AG04449 (cell line): ENCODE data around the gene TBCK.

ENCODE experiments used
- CTCF ChIA-PET: fragments of 350-600 bp; formaldehyde crosslinking; extraction: SDS; loops from one replicate; lab custom pipeline; 2021; ENCODE audit warnings: antibody characterized with exemption; lab: Yijun Ruan, JAX
- POLR2A ChIA-PET: fragments of 400-600, 350-600 bp; formaldehyde crosslinking; extraction: SDS; loops from one replicate; lab custom pipeline; 2020; ENCODE audit warnings: antibody characterized with exemption, inconsistent platforms; lab: Yijun Ruan, JAX
- DNase-seq: peaks from one replicate; pipeline ENCODE4 v3.0.0-alpha.2; 2010; ENCODE audit warnings: low read depth, low spot score
- H3K4me3 ChIP-seq: 2 replicates; pipeline ENCODE4 v1.5.1; 2011; ENCODE audit warnings: low read depth, mild to moderate bottlenecking, control low read depth, low read length
- TF ChIP-seq, protein P1 (sequence below): IDR thresholded peaks from one replicate; pipeline ENCODE4 v1.5.1; 2011; ENCODE audit warnings: mild to moderate bottlenecking, moderate library complexity, low read length, control low read depth, inconsistent platforms; ENCODE audit not compliant: insufficient read depth; ENCODE audit errors: missing control alignments

TBCK gene

DNA sequence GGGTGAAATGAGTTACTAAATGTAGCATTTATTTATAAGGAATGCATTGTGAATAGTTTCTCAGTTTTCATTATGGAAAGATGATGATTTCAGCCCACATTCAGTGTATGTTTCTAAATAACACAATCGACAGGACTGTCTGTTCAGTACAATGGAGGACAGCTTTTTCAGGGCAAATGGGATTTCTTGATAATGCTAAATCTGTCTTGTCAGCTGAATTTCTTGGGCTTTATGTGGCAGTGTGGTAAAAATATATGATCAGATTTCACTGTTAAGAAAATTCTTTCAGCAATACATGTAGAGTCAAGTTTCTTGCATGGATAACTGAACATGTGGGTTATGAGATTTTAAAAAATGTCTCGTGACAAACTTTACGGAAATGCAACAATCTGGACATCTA, 269.9 kb downstream of the TBCK start:
- ChIA-PET CTCF (no interaction called here), POLR2A (no interaction called here)
- H3K4me3 ChIP-seq, result no peak overlapping the region
- TF ChIP-seq, protein P1, sequence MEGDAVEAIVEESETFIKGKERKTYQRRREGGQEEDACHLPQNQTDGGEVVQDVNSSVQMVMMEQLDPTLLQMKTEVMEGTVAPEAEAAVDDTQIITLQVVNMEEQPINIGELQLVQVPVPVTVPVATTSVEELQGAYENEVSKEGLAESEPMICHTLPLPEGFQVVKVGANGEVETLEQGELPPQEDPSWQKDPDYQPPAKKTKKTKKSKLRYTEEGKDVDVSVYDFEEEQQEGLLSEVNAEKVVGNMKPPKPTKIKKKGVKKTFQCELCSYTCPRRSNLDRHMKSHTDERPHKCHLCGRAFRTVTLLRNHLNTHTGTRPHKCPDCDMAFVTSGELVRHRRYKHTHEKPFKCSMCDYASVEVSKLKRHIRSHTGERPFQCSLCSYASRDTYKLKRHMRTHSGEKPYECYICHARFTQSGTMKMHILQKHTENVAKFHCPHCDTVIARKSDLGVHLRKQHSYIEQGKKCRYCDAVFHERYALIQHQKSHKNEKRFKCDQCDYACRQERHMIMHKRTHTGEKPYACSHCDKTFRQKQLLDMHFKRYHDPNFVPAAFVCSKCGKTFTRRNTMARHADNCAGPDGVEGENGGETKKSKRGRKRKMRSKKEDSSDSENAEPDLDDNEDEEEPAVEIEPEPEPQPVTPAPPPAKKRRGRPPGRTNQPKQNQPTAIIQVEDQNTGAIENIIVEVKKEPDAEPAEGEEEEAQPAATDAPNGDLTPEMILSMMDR, result no peak
- DNase-seq, result no peak

DNA sequence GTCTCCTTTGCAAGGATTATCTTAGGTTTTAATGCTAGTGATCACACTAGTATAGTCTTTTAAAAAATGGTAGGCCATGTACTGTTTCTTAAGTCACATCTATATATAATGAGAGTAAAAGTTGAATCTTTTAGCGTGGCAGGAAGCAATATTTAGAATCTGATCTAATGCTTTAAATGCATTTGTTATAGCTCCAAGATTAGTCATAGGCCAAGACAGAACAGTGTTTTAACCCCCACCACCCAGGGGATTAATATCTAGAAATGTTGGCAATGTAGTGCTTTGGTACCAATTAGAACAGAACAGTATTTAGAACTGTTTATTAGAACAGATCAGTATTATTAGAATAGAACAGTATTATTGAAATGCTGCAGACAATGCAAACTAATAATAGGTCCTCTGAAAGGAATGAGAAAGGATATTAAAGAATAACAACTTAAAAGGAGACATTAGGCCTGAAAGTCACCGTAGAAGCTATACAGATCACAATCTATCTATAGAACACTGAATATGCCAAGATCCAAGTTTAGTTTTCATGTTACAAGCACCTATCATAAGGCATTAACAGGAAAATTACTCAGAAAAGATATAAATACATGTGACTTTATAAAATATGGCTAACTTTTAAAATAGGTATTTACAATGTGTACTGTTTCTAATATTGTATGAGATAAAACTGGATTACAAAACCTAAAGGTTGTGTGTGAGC, 274.6 kb downstream of the TBCK start:
- TF ChIP-seq, protein P1, result no peak
- no peak for DNase-seq
- ChIA-PET CTCF (no interaction called here), POLR2A (no interaction called here)
- no peak overlapping the region for H3K4me3 ChIP-seq

DNA sequence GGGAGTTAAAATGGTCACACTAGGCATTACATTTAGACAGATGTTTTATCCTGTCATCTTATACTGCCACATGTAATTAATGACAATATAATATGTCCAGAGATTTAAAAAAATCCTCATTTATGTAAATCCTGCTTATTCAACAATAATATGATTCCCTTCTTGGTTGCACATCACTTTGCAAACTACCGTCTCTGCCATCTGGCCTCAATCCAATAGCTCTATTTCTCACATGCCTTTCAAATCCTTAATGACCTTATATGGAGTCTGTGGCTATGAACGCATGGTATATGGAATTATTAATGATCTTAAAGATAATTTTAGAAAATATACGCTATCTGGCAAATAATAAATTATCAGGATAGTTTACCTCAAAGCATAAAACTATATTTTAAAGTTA, 276.2 kb downstream of the TBCK start:
- POLR2A ChIA-PET, result no interaction called here
- TF ChIP-seq, protein P1, result no peak
- no peak for DNase-seq
- H3K4me3 ChIP-seq, result no peak overlapping the region
- CTCF ChIA-PET, result no interaction called here

DNA sequence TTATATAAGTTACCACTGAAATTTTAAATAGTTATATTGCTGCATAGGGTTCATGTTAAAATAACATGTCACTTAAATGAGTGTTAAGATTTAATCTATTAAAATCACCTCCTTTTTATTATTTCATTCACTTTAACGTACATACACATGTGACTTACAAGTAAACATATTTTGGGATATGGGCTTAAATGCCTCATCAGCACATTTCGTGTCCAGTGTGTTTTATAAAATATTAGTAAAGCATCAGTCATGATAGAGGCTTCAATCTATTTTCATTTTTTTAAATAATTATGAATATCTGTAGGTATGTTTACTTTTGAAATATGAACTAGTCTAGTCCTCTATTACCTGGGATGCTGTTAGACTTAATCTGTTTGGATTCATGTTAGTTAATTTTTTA, 277.1 kb downstream of the TBCK start:
- no peak overlapping the region for H3K4me3 ChIP-seq
- CTCF ChIA-PET, result no interaction called here
- TF ChIP-seq, protein P1, result no peak
- no peak for DNase-seq
- POLR2A ChIA-PET, result no interaction called here

DNA sequence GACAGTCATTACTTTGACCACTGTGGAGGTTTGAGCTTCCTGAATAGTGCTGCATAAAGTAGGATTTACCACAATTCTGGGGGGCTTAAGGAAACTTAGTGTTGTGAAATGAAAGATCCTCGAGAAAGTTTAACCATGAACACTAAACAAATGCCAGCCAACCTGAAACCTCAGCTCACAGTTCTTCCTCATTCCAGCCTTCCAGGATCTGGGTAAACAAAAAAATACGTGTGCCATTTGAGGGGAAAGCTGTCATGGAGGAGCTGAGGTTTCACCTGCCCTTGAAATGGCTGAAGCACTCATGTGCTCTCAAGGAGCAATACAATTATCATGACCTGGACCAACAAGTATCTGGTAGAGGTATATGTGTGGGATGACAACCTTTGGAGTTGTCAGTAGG, 278.0 kb downstream of the TBCK start:
- no peak overlapping the region for H3K4me3 ChIP-seq
- TF ChIP-seq, protein P1, result no peak
- POLR2A ChIA-PET, result no interaction called here
- no peak for DNase-seq
- CTCF ChIA-PET, result interaction anchor here (1.3 kb wide), 1 partner anchor 10 kb away, joined by 3 read pairs; no protein-coding TSS in a partner anchor

DNA sequence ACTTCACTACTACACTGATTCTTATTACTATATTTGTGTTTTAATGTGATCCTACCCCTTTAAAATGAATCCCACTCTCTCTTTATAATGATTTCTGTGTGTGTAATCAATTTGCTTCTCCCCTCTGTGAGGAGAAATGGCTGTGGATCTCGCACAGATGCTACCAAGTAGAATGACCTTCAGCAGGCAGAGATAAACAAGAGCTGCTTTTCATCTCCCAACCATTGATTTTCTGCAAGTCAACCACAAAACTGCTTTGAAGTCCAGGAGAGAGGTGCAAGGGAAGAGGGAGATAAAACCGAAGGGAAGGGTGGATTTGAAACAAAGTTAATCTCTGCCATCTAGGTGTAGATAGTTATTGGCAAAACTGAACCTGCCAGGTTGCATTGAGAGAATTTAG, 279.2 kb downstream of the TBCK start:
- ChIA-PET POLR2A (no interaction called here), CTCF (no interaction called here)
- no peak overlapping the region for H3K4me3 ChIP-seq
- no peak for DNase-seq
- TF ChIP-seq, protein P1, result no peak
